Thoracic aorta (tissue), 2 donors: ENCODE data around the gene CLNK. TPM values are rescaled to one million over a fixed set of nuclear protein-coding genes. Genes with fewer than 3 reads are reported as not detected.

Source experiments
- ATAC-seq: fragments of 150-250 bp; one replicate; pipeline ENCODE4 v1.8.0; 2017; ENCODE audit warnings: low read depth; ENCODE audit not compliant: insufficient number of reproducible peaks, low FRiP score
- DNase-seq: peaks from one replicate; pipeline ENCODE4 v3.0.0-alpha.2; 2020; ENCODE audit warnings: low spot score
- H3K27ac ChIP-seq, 2 donors: fragments of 200-600 bp; sonication (generic); 1 replicate in 1 of 2; 2 replicates in 1 of 2; pipeline ENCODE4 v1.5.1; 2016; ENCODE audit warnings: mild to moderate bottlenecking in 2 of 2, moderate library complexity in 2 of 2
- H3K27me3 ChIP-seq: fragments of 200-600 bp; sonication (generic); replicated peaks from 2 replicates; pipeline ENCODE4 v1.6.0; 2016; ENCODE audit warnings: mild to moderate bottlenecking; ENCODE audit not compliant: insufficient read depth
- H3K36me3 ChIP-seq: fragments of 200-600 bp; sonication (generic); one replicate; pipeline ENCODE4 v1.5.1; 2016
- H3K4me1 ChIP-seq, 2 donors: fragments of 200-600 bp; sonication (generic); 1 replicate in 1 of 2; 2 replicates in 1 of 2; pipeline versions ENCODE4 v1.5.1 to v1.6.0; 2016; ENCODE audit warnings: low read depth in 2 of 2, mild to moderate bottlenecking in 1 of 2; ENCODE audit not compliant: control insufficient read depth in 1 of 2
- H3K4me3 ChIP-seq: fragments of 200-600 bp; sonication (generic); 2 replicates; pipeline ENCODE4 v1.5.1; 2016; ENCODE audit warnings: mild to moderate bottlenecking
- H3K9me3 ChIP-seq: fragments of 200-600 bp; sonication (generic); 2 replicates; pipeline ENCODE4 v1.5.1; 2016
- CTCF ChIP-seq: fragments of 200-600 bp; sonication (generic); IDR thresholded peaks from one replicate; pipeline ENCODE4 v1.5.1; 2019; ENCODE audit warnings: antibody characterized with exemption
- total RNA-seq, 2 donors: library from RNA; depleted of rRNA; stranded (reverse); fragments of >200 nt; gene quantifications; one replicate each; pipeline versions ENCODE4 v1.1.0 to v1.2.3, GENCODE V29; 2016

CLNK gene
- total RNA-seq, 2 donors from 2014 or later, result not detected

GRCh38 chr4:10456260-10456594, 228.3 kb downstream of the CLNK start:
- no peak for ATAC-seq
- peaks cover 0 to 16% of the 10 kb centered on the region in 2 donors for H3K4me1 ChIP-seq
- peak overlapping the region; percentile 74 for H3K4me3 ChIP-seq

GRCh38 chr4:10455133-10455532, 229.4 kb downstream of the CLNK start:
- no peak for ATAC-seq

More at GRCh38 chr4:10456260-10456594, 228.3 kb downstream of the CLNK start:
- no peaks in the 10 kb centered on the region for H3K36me3 ChIP-seq
- no peak for DNase-seq
- H3K27ac ChIP-seq, result no peak overlapping the region
- no peaks in the 10 kb centered on the region for H3K27me3 ChIP-seq
- TF ChIP-seq CTCF, result no peak
- no peaks in the 10 kb centered on the region for H3K9me3 ChIP-seq

GRCh38 chr4:10454726-10455125, 229.8 kb downstream of the CLNK start:
- DNase-seq (no peak), ATAC-seq (no peak)
- Histone ChIP-seq H3K36me3 (peaks cover 3% of the 10 kb centered on the region), H3K27me3 (no peaks in the 10 kb centered on the region), H3K27ac (no peak overlapping the region), H3K4me3 (no peak overlapping the region), H3K9me3 (peaks cover under 1% of the 10 kb centered on the region), H3K4me1 (peaks cover 0 to 10% of the 10 kb centered on the region in 2 donors)
- no peak for TF ChIP-seq CTCF

More at GRCh38 chr4:10455133-10455532, 229.4 kb downstream of the CLNK start:
- TF ChIP-seq CTCF, result no peak
- Histone ChIP-seq H3K36me3 (peaks cover 3% of the 10 kb centered on the region), H3K4me3 (no peak overlapping the region), H3K9me3 (no peaks in the 10 kb centered on the region), H3K27ac (no peak overlapping the region), H3K4me1 (peaks cover 0 to 10% of the 10 kb centered on the region in 2 donors), H3K27me3 (no peaks in the 10 kb centered on the region)
- no peak for DNase-seq

GRCh38 chr4:10454121-10454520, 230.4 kb downstream of the CLNK start:
- peaks cover 0 to 10% of the 10 kb centered on the region in 2 donors for H3K4me1 ChIP-seq
- TF ChIP-seq CTCF, result no peak
- no peaks in the 10 kb centered on the region for H3K27me3 ChIP-seq
- H3K9me3 ChIP-seq, result peaks cover 5% of the 10 kb centered on the region
- no peak overlapping the region for H3K27ac ChIP-seq
- no peak overlapping the region for H3K4me3 ChIP-seq
- no peak for ATAC-seq
- peaks cover 3% of the 10 kb centered on the region for H3K36me3 ChIP-seq
- DNase-seq, result no peak

- H3K9me3 ChIP-seq, result peaks cover 51% of the 10 kb centered on the region
- TF ChIP-seq CTCF, result no peak
- no peak overlapping the region for H3K27ac ChIP-seq
- peaks cover 27% of the 10 kb centered on the region for H3K36me3 ChIP-seq
- ATAC-seq, result no peak
- no peaks in the 10 kb centered on the region for H3K27me3 ChIP-seq
- no peak overlapping the region for H3K4me3 ChIP-seq
- no peaks in the 10 kb centered on the region for H3K4me1 ChIP-seq
- DNase-seq, result no peak
Measured at GRCh38 chr4:10448991-10449390, 235.6 kb downstream of the CLNK start.
